Fibroblast of lung (primary cell): ENCODE results near the gene C1RL. TPM values are rescaled to one million over a fixed set of nuclear protein-coding genes. Genes with fewer than 3 reads are reported as not detected.

ENCODE experiments used
- DNase-seq, 2 donors: peaks; one replicate each; pipeline versions ENCODE4 v3.0.0 to v3.0.0-alpha.2; 2010; ENCODE audit warnings: low read depth in 2 of 2
- H2AFZ ChIP-seq: 2 replicates; pipeline ENCODE4 v1.5.1; 2012; ENCODE audit warnings: low read length, control low read depth, inconsistent platforms
- H3K27ac ChIP-seq: 2 replicates; pipeline ENCODE4 v1.5.1; 2011; ENCODE audit warnings: low read length, control low read depth; ENCODE audit not compliant: insufficient read depth
- H3K27me3 ChIP-seq: 2 replicates; pipeline ENCODE4 v1.5.1; 2011; ENCODE audit warnings: mild to moderate bottlenecking, low read length; ENCODE audit not compliant: control insufficient read depth, insufficient read depth
- H3K36me3 ChIP-seq: 2 replicates; pipeline ENCODE4 v1.5.1; 2011; ENCODE audit warnings: low read length; ENCODE audit not compliant: control insufficient read depth, insufficient read depth
- H3K4me1 ChIP-seq: 2 replicates; pipeline ENCODE4 v1.5.1; 2011; ENCODE audit warnings: low read length; ENCODE audit not compliant: control insufficient read depth, insufficient read depth; ENCODE audit errors: extremely low read depth
- H3K4me2 ChIP-seq: 2 replicates; pipeline ENCODE4 v1.5.1; 2011; ENCODE audit warnings: low read length, control low read depth; ENCODE audit not compliant: insufficient read depth; ENCODE audit errors: extremely low read depth
- H3K4me3 ChIP-seq, 4 experiments: fragments of 200-600 bp in 1 of 4; sonication (generic) in 1 of 4; replicated peaks in 1 of 4; 2 replicates each; pipeline ENCODE4 v1.5.1; 2011 to 2016; ENCODE audit warnings: low read length in 4 of 4, low read depth in 3 of 4, mild to moderate bottlenecking in 3 of 4, control low read depth in 2 of 4, inconsistent platforms in 1 of 4, mixed read lengths in 1 of 4; ENCODE audit not compliant: insufficient read depth in 1 of 4; ENCODE audit errors: control extremely low read depth in 1 of 4
- H3K79me2 ChIP-seq: 2 replicates; pipeline ENCODE4 v1.5.1; 2012; ENCODE audit warnings: mild to moderate bottlenecking, low read length, inconsistent platforms; ENCODE audit not compliant: control insufficient read depth, insufficient read depth
- H3K9ac ChIP-seq: 2 replicates; pipeline ENCODE4 v1.5.1; 2011; ENCODE audit warnings: mild to moderate bottlenecking, low read length, control low read depth; ENCODE audit not compliant: insufficient read depth
- H3K9me3 ChIP-seq: 2 replicates; pipeline ENCODE4 v1.5.1; 2012; ENCODE audit warnings: low read depth, low read length; ENCODE audit not compliant: control insufficient read depth, insufficient read depth
- H4K20me1 ChIP-seq: 2 replicates; pipeline ENCODE4 v1.5.1; 2011; ENCODE audit warnings: low read length; ENCODE audit not compliant: control insufficient read depth, insufficient read depth; ENCODE audit errors: extremely low read depth
- EZH2 ChIP-seq: IDR thresholded peaks from 2 replicates; pipeline ENCODE4 v1.5.1; 2012; ENCODE audit warnings: low read length, control low read depth, mild to moderate bottlenecking; ENCODE audit errors: missing control alignments
- polyA plus RNA-seq, 2 donors: library from polyadenylated mRNA; depleted of rRNA in 1 of 2; stranded (reverse) in 1 of 2; unstranded in 1 of 2; fragments of >200 nt; gene quantifications; 2 replicates each; pipeline ENCODE4 v1.2.1, GENCODE V29; 2011 to 2012; ENCODE audit warnings: missing spikeins in 1 of 2
- total RNA-seq: library from RNA; depleted of rRNA; stranded (reverse); fragments of >200 nt; gene quantifications from 2 replicates; pipeline ENCODE4 v1.2.1, GENCODE V29; 2014
- TF ChIP-seq, protein P1 (sequence below), 2 donors: IDR thresholded peaks in 1 of 2; conservative IDR thresholded peaks in 1 of 2; 1 replicate in 1 of 2; 2 replicates in 1 of 2; pipeline ENCODE4 v1.5.1; 2011 to 2012; ENCODE audit warnings: low read length in 2 of 2, control low read depth in 1 of 2, inconsistent platforms in 1 of 2, low read depth in 1 of 2, mild to moderate bottlenecking in 1 of 2

Gene C1RL
- total and polyA plus RNA-seq, 2 donors (not counting 1 experiment from before 2014, with no cell fraction given): 46.2 to 64.9 TPM

DNA sequence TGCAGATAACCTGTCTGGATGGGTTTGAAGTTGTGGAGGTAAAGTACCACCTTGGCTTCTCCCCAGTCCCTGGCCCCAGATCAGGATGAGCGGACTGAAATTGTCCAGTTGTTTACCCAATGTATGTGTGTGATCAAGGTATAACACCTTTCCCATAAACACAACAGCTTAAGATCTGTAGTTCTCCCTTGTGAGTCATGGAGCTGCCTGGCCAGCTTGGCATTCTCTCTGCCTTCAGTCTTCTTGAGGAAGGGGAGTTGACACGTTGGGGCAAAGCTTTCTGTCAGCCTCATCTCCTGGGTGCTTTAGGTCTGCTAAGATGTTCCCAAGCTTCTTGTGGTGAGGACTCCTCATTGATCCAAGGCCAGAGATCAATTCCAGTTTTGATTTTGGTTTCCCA, 42.4 kb downstream of the C1RL start:
- H3K9ac ChIP-seq: no peak overlapping the region
- peaks cover 2% of the 10 kb centered on the region for H3K4me1 ChIP-seq
- H3K4me3 ChIP-seq: no peak overlapping the region
- no peak overlapping the region for H3K4me2 ChIP-seq
- H3K36me3 ChIP-seq: peaks cover 22% of the 10 kb centered on the region
- H2AFZ ChIP-seq: no peak overlapping the region
- TF ChIP-seq, protein P1, sequence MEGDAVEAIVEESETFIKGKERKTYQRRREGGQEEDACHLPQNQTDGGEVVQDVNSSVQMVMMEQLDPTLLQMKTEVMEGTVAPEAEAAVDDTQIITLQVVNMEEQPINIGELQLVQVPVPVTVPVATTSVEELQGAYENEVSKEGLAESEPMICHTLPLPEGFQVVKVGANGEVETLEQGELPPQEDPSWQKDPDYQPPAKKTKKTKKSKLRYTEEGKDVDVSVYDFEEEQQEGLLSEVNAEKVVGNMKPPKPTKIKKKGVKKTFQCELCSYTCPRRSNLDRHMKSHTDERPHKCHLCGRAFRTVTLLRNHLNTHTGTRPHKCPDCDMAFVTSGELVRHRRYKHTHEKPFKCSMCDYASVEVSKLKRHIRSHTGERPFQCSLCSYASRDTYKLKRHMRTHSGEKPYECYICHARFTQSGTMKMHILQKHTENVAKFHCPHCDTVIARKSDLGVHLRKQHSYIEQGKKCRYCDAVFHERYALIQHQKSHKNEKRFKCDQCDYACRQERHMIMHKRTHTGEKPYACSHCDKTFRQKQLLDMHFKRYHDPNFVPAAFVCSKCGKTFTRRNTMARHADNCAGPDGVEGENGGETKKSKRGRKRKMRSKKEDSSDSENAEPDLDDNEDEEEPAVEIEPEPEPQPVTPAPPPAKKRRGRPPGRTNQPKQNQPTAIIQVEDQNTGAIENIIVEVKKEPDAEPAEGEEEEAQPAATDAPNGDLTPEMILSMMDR (conservative IDR thresholded peaks at IDR 0.05 in 1 of 2, IDR thresholded peaks at IDR 0.05 in 1 of 2; ENCODE audit: low read depth in 1 of 2, low read length in 2 of 2): no peak
- no peak for TF ChIP-seq EZH2
- no peaks in the 10 kb centered on the region for H3K9me3 ChIP-seq
- H4K20me1 ChIP-seq: no peaks in the 10 kb centered on the region
- H3K79me2 ChIP-seq: no peaks in the 10 kb centered on the region
- no peak for DNase-seq
- no peak overlapping the region for H3K27ac ChIP-seq
- H3K27me3 ChIP-seq: no peaks in the 10 kb centered on the region

DNA sequence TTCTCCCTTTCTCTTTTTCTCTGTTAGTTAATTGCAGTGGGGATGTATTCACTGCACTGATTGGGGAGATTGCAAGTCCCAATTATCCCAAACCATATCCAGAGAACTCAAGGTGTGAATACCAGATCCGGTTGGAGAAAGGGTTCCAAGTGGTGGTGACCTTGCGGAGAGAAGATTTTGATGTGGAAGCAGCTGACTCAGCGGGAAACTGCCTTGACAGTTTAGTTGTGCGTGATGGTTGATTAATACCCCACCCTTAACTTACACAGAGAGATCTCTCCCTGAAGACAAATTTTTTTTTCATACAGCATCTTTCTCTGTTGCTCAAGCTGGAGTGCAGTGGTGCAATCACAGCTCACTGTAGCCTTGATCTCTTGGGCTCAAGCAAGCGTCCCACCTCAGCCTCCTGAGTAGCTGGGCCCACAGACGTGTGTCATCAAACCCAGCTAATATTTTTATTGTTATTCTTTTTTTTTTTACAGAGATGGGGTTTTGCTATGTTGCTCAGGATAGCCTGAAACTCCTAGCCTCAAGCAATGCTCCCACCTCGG, 43.9 kb downstream of the C1RL start:
- no peak overlapping the region for H3K27ac ChIP-seq
- no peak for TF ChIP-seq EZH2
- TF ChIP-seq, protein P1 (conservative IDR thresholded peaks at IDR 0.05 in 1 of 2, IDR thresholded peaks at IDR 0.05 in 1 of 2; ENCODE audit: low read depth in 1 of 2, low read length in 2 of 2): no peak
- no peak overlapping the region for H3K9ac ChIP-seq
- no peak overlapping the region for H2AFZ ChIP-seq
- no peaks in the 10 kb centered on the region for H3K9me3 ChIP-seq
- H3K4me2 ChIP-seq: no peak overlapping the region
- H3K4me1 ChIP-seq: peaks cover 11% of the 10 kb centered on the region
- no peak for DNase-seq
- no peaks in the 10 kb centered on the region for H3K79me2 ChIP-seq
- H3K27me3 ChIP-seq: no peaks in the 10 kb centered on the region
- no peaks in the 10 kb centered on the region for H4K20me1 ChIP-seq
- H3K4me3 ChIP-seq: no peak overlapping the region
- H3K36me3 ChIP-seq: peaks cover 17% of the 10 kb centered on the region

DNA sequence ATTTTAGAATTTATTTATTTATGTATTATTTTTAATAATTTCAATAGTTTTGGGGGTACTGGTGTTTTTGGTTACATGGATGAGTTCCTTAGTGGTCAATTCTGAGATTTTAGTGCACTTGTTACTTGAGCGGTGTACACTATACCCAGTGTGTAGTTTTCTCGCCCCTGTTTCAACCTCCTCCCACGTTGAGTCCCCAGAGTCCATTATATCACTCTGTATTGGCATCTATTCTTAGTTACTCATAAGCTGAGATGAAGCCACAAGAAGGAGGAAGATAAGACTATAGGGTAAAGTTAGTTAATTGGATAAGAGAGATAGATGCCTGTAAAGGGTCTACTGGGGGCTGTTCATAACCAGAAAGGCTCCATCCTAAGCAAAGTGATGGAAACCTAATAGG, 44.5 kb downstream of the C1RL start:
- DNase-seq: no peak

More for the DNA sequence above, 44.5 kb downstream of the C1RL start:
- Histone ChIP-seq H3K79me2 (no peaks in the 10 kb centered on the region), H2AFZ (no peak overlapping the region), H4K20me1 (no peaks in the 10 kb centered on the region), H3K9me3 (no peaks in the 10 kb centered on the region), H3K4me2 (no peak overlapping the region), H3K4me1 (peaks cover 17% of the 10 kb centered on the region), H3K27ac (no peak overlapping the region), H3K36me3 (peaks cover 17% of the 10 kb centered on the region), H3K9ac (no peak overlapping the region), H3K27me3 (no peaks in the 10 kb centered on the region), H3K4me3 (no peak overlapping the region)
- TF ChIP-seq, protein P1 (conservative IDR thresholded peaks at IDR 0.05 in 1 of 2, IDR thresholded peaks at IDR 0.05 in 1 of 2; ENCODE audit: low read depth in 1 of 2, low read length in 2 of 2): no peak
- no peak for TF ChIP-seq EZH2
